Endothelial cell of umbilical vein (primary cell): ENCODE measurements around the gene LAP3. TPM values are rescaled to one million over a fixed set of nuclear protein-coding genes. Genes with fewer than 3 reads are reported as not detected.

Experiments used
- BruUV-seq: library from RNA; stranded (reverse); fragments of 400-500 nt; replicated peaks from 2 replicates; lab custom pipeline; 2021; lab: Mats Ljungman, UMichigan
- CTCF ChIA-PET: fragments of 300-600, 350-600 bp; sonication (Branson Sonifier 250); formaldehyde crosslinking; loops from one replicate; lab custom pipeline; 2021; ENCODE audit warnings: antibody characterized with exemption, inconsistent platforms; lab: Charles Lee
- POLR2A ChIA-PET: fragments of 300-600, 350-600 bp; sonication (Branson Sonifier 250); formaldehyde crosslinking; loops from one replicate; lab custom pipeline; 2021; ENCODE audit warnings: antibody characterized with exemption, inconsistent platforms; lab: Charles Lee
- DNase-seq: peaks from one replicate; pipeline ENCODE4 v3.0.0-alpha.2; 2011; ENCODE audit warnings: low read depth, low spot score
- FAIRE-seq: peaks from 2 replicates; lab custom pipeline; 2011; peaks lifted over from hg19 to GRCh38; lab: Jason Lieb, UNC
- H2AFZ ChIP-seq: 2 replicates; pipeline ENCODE4 v1.6.0; 2012; ENCODE audit warnings: low read depth, low read length, control low read depth, inconsistent platforms
- H3K27ac ChIP-seq: 2 replicates; pipeline ENCODE4 v1.5.1; 2011; ENCODE audit warnings: low read depth, mild to moderate bottlenecking, control low read depth, low read length, moderate library complexity; ENCODE audit not compliant: insufficient read depth
- H3K27me3 ChIP-seq, 2 experiments: 2 replicates each; pipeline versions ENCODE4 v1.6.0 to v1.6.1; 2011; ENCODE audit warnings: low read length in 2 of 2, mixed read lengths in 1 of 2; ENCODE audit not compliant: control insufficient read depth in 2 of 2, insufficient read depth in 2 of 2
- H3K36me3 ChIP-seq, 2 experiments: 2 replicates in 1 of 2; 3 replicates in 1 of 2; pipeline ENCODE4 v1.5.1; 2011; ENCODE audit warnings: low read length in 2 of 2, mild to moderate bottlenecking in 1 of 2, moderate library complexity in 1 of 2; ENCODE audit not compliant: control insufficient read depth in 2 of 2, insufficient read depth in 2 of 2; ENCODE audit errors: extremely low read depth in 1 of 2
- H3K4me1 ChIP-seq: 3 replicates; pipeline ENCODE4 v1.5.1; 2011; ENCODE audit warnings: mild to moderate bottlenecking, low read length; ENCODE audit not compliant: control insufficient read depth, insufficient read depth; ENCODE audit errors: extremely low read depth
- H3K4me2 ChIP-seq: 2 replicates; pipeline ENCODE4 v1.6.1; 2011; ENCODE audit warnings: low read length, control low read depth, mixed read lengths; ENCODE audit not compliant: insufficient read depth
- H3K4me3 ChIP-seq, 3 experiments: fragments of 200-600 bp in 1 of 3; sonication (generic), shearing (Covaris generic) in 1 of 3; replicated peaks in 1 of 3; 2 replicates each; pipeline ENCODE4 v1.5.1; 2011 to 2016; ENCODE audit warnings: control low read depth in 3 of 3, low read length in 3 of 3, mild to moderate bottlenecking in 2 of 3, inconsistent platforms in 1 of 3, low read depth in 1 of 3, moderate library complexity in 1 of 3; ENCODE audit not compliant: insufficient read depth in 1 of 3
- H3K79me2 ChIP-seq: 2 replicates; pipeline ENCODE4 v1.6.0; 2012; ENCODE audit warnings: low read length, inconsistent platforms; ENCODE audit not compliant: control insufficient read depth, insufficient read depth
- H3K9ac ChIP-seq: replicated peaks from 2 replicates; pipeline ENCODE3; 2011; ENCODE audit warnings: low read length, control low read depth; ENCODE audit not compliant: insufficient read depth; ENCODE audit errors: extremely low read depth
- H3K9me1 ChIP-seq: replicated peaks from 3 replicates; pipeline ENCODE4 v1.6.0; 2011; ENCODE audit warnings: mild to moderate bottlenecking, low read length; ENCODE audit not compliant: control insufficient read depth, insufficient read depth; ENCODE audit errors: extremely low read depth
- H3K9me3 ChIP-seq: replicated peaks from 2 replicates; pipeline ENCODE4 v1.5.1; 2012; ENCODE audit warnings: low read length, inconsistent platforms; ENCODE audit not compliant: control insufficient read depth, insufficient read depth
- H4K20me1 ChIP-seq: replicated peaks from 2 replicates; pipeline ENCODE3; 2011; ENCODE audit warnings: mild to moderate bottlenecking, low read length; ENCODE audit not compliant: control insufficient read depth, insufficient read depth; ENCODE audit errors: extremely low read depth
- EZH2 ChIP-seq: IDR thresholded peaks from 2 replicates; pipeline ENCODE4 v1.6.1; 2012; ENCODE audit warnings: borderline replicate concordance, low read depth, mild to moderate bottlenecking, moderate library complexity, low read length, inconsistent platforms; ENCODE audit not compliant: severe bottlenecking
- FOS ChIP-seq: IDR thresholded peaks from 2 replicates; pipeline ENCODE4 v1.6.1; 2011; ENCODE audit warnings: mild to moderate bottlenecking, low read length, moderate library complexity, borderline replicate concordance; ENCODE audit not compliant: insufficient read depth
- GATA2 ChIP-seq: IDR thresholded peaks from 2 replicates; pipeline ENCODE4 v1.7.0; 2011; ENCODE audit warnings: low read depth, mild to moderate bottlenecking, moderate library complexity, mixed read lengths, low read length; ENCODE audit not compliant: insufficient read length, insufficient read depth
- JUN ChIP-seq: IDR thresholded peaks from 2 replicates; pipeline ENCODE4 v1.6.1; 2011; ENCODE audit warnings: borderline replicate concordance, low read depth; ENCODE audit not compliant: insufficient read length, insufficient read depth
- MYC ChIP-seq: IDR thresholded peaks from one replicate; pipeline ENCODE4 v1.6.1; 2011; ENCODE audit warnings: mild to moderate bottlenecking, low read depth, low read length
- POLR2A ChIP-seq: IDR thresholded peaks from 2 replicates; pipeline ENCODE4 v1.6.1; 2012; ENCODE audit warnings: low read depth, mild to moderate bottlenecking, control low read depth, low read length
- POLR2AphosphoS5 ChIP-seq: IDR thresholded peaks from 2 replicates; pipeline ENCODE4 v1.6.1; 2012; ENCODE audit warnings: low read depth, mild to moderate bottlenecking, control low read depth, low read length, moderate library complexity; ENCODE audit not compliant: insufficient read depth
- dilution Hi-C: fragments of 300-500 bp; cut with MboI; formaldehyde crosslinking; loops from one replicate; pipeline ENCODE4 v1.15.0; 2019; ENCODE audit warnings: low sequenced_read_pairs; ENCODE audit not compliant: extremely low pct_ligation_motif_present
- intact Hi-C: fragments of 100-400 bp; cut with micrococcal nuclease; formaldehyde crosslinking; loops from one replicate; pipeline ENCODE4 v1.10.0; 2022
- polyA plus RNA-seq, 4 experiments: library from polyadenylated mRNA; depleted of rRNA in 3 of 4; stranded (reverse) in 3 of 4; unstranded in 1 of 4; fragments of >200 nt; gene quantifications; 2 replicates each; pipeline versions ENCODE4 v1.2.1 to v1.2.3, GENCODE V29; 2011 to 2012; ENCODE audit warnings: missing spikeins in 1 of 4
- total RNA-seq: library from RNA; stranded (reverse); gene quantifications from 2 replicates; pipeline ENCODE4 v1.2.3, GENCODE V29; 2021
- TF ChIP-seq, protein P1 (sequence below): IDR thresholded peaks from 2 replicates; pipeline ENCODE4 v1.6.1; 2011; ENCODE audit not compliant: insufficient read depth, insufficient read length
- TF ChIP-seq, protein P2 (sequence below), 2 donors: IDR thresholded peaks; 1 replicate in 1 of 2; 2 replicates in 1 of 2; pipeline ENCODE4 v1.5.1; 2011; ENCODE audit warnings: low read length in 2 of 2, mild to moderate bottlenecking in 2 of 2, moderate library complexity in 2 of 2, control low read depth in 1 of 2, inconsistent platforms in 1 of 2, low read depth in 1 of 2; ENCODE audit not compliant: insufficient read depth in 1 of 2; ENCODE audit errors: extremely low read depth in 1 of 2

Gene LAP3
- total and polyA plus RNA-seq, 2 donors (not counting 3 experiments of a cell fraction or from before 2014, with no cell fraction given), result 82.4 to 94.8 TPM

DNA sequence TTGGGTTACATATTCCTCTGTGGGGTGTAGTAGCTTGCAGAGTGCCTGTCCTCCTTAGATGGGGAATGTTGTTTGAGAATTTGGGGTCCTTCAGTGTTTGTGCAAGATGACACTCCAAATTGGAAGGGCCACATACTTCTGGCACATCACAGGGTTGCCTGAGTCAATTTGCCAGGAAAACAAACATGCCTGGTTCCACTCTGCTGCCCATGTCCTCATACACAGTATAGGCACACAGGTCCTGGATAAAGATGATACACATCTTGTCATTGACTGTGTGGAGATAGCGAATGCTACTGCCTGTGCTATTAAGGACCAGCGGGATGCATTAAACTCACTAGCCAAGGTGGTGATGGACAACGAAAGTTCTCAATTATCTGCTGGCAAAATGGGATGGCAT lies 11.2 kb upstream of the LAP3 start:
- no TSS peak for BruUV-seq

More for the DNA sequence above, 11.2 kb upstream of the LAP3 start:
- no peak overlapping the region for H3K27ac ChIP-seq
- no peaks in the 10 kb centered on the region for H3K79me2 ChIP-seq
- intact Hi-C loops, result no loop called here
- POLR2A ChIA-PET, result no interaction called here
- no peak overlapping the region for H3K4me3 ChIP-seq
- H3K9me1 ChIP-seq, result no peaks in the 10 kb centered on the region
- FAIRE-seq (no peak), DNase-seq (no peak)
- H2AFZ ChIP-seq, result no peak overlapping the region
- H3K9me3 ChIP-seq, result no peaks in the 10 kb centered on the region
- TF ChIP-seq, protein P1, sequence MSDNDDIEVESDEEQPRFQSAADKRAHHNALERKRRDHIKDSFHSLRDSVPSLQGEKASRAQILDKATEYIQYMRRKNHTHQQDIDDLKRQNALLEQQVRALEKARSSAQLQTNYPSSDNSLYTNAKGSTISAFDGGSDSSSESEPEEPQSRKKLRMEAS, result no peak
- no peak for TF ChIP-seq EZH2
- no peak for TF ChIP-seq POLR2A
- no peak for TF ChIP-seq MYC
- TF ChIP-seq, protein P2, sequence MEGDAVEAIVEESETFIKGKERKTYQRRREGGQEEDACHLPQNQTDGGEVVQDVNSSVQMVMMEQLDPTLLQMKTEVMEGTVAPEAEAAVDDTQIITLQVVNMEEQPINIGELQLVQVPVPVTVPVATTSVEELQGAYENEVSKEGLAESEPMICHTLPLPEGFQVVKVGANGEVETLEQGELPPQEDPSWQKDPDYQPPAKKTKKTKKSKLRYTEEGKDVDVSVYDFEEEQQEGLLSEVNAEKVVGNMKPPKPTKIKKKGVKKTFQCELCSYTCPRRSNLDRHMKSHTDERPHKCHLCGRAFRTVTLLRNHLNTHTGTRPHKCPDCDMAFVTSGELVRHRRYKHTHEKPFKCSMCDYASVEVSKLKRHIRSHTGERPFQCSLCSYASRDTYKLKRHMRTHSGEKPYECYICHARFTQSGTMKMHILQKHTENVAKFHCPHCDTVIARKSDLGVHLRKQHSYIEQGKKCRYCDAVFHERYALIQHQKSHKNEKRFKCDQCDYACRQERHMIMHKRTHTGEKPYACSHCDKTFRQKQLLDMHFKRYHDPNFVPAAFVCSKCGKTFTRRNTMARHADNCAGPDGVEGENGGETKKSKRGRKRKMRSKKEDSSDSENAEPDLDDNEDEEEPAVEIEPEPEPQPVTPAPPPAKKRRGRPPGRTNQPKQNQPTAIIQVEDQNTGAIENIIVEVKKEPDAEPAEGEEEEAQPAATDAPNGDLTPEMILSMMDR (IDR thresholded peaks at IDR 0.05; ENCODE audit: extremely low read depth in 1 of 2, insufficient read depth in 1 of 2, low read depth in 1 of 2, low read length in 2 of 2), result no peak
- TF ChIP-seq POLR2AphosphoS5, result no peak
- TF ChIP-seq GATA2, result no peak
- TF ChIP-seq JUN, result no peak
- TF ChIP-seq FOS, result no peak
- H3K4me1 ChIP-seq, result no peaks in the 10 kb centered on the region
- H3K4me2 ChIP-seq, result no peak overlapping the region
- dilution Hi-C loops, result no loop called here
- peaks cover 0 to 4% of the 10 kb centered on the region in 2 experiments for H3K27me3 ChIP-seq
- no peaks in the 10 kb centered on the region for H4K20me1 ChIP-seq
- no peaks in the 10 kb centered on the region for H3K36me3 ChIP-seq
- CTCF ChIA-PET, result no interaction called here
- H3K9ac ChIP-seq, result no peak overlapping the region
